ENCODE results near the gene BAZ2B. TPM values are rescaled to one million over a fixed set of nuclear protein-coding genes. Genes with fewer than 3 reads are reported as not detected.

The BAZ2B gene, protein sequence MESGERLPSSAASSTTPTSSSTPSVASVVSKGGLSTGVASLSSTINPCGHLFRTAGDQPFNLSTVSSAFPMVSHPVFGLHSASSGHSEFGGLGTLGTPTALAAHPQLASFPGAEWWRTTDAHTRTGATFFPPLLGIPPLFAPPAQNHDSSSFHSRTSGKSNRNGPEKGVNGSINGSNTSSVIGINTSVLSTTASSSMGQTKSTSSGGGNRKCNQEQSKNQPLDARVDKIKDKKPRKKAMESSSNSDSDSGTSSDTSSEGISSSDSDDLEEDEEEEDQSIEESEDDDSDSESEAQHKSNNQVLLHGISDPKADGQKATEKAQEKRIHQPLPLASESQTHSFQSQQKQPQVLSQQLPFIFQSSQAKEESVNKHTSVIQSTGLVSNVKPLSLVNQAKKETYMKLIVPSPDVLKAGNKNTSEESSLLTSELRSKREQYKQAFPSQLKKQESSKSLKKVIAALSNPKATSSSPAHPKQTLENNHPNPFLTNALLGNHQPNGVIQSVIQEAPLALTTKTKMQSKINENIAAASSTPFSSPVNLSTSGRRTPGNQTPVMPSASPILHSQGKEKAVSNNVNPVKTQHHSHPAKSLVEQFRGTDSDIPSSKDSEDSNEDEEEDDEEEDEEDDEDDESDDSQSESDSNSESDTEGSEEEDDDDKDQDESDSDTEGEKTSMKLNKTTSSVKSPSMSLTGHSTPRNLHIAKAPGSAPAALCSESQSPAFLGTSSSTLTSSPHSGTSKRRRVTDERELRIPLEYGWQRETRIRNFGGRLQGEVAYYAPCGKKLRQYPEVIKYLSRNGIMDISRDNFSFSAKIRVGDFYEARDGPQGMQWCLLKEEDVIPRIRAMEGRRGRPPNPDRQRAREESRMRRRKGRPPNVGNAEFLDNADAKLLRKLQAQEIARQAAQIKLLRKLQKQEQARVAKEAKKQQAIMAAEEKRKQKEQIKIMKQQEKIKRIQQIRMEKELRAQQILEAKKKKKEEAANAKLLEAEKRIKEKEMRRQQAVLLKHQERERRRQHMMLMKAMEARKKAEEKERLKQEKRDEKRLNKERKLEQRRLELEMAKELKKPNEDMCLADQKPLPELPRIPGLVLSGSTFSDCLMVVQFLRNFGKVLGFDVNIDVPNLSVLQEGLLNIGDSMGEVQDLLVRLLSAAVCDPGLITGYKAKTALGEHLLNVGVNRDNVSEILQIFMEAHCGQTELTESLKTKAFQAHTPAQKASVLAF (N-terminal part only)
- total RNA-seq, result 67.2 and 75.3 TPM in 2 replicates

GRCh38 chr2:159616286-159616701 lies at the start of gene BAZ2B:
Gene BAZ2B, minus strand, starts transcription at chr2:159616548. Its CDS starts 137,829 bp downstream, at chr2:159478719.

GRCh38 chr2:159285929-159286708 lies 330.2 kb downstream of the BAZ2B start, which contains the start of gene WDSUB1:
Gene WDSUB1, minus strand, starts transcription at chr2:159286703. Its CDS starts 3,634 bp downstream, at chr2:159283069.

Small RNAs within 50 kb of the gene (small RNA-seq; reads per million reads assigned to genes)
- gene RF00019, result not detected

Other genes with a start within 250 kb of the BAZ2B start
- gene MARCHF7, start 96.0 kb upstream of the BAZ2B start, total RNA-seq, result 137 and 171 TPM in 2 replicates
- gene CD302, start 181.7 kb upstream of the BAZ2B start, total RNA-seq, result 24.0 and 28.5 TPM in 2 replicates